BJ (cell line): Measurements from ENCODE around the gene LRRC8D. TPM values are rescaled to one million over a fixed set of nuclear protein-coding genes. Genes with fewer than 3 reads are reported as not detected.

Source experiments
- CTCF ChIA-PET: fragments of 350-600 bp; formaldehyde crosslinking; extraction: SDS; loops from one replicate; lab custom pipeline; 2021; ENCODE audit warnings: antibody characterized with exemption, inconsistent platforms; lab: Yijun Ruan, JAX
- POLR2A ChIA-PET: fragments of 300-600 bp; sonication (Branson Sonifier 250); formaldehyde crosslinking; extraction: SDS; loops from one replicate; lab custom pipeline; 2021; ENCODE audit warnings: antibody characterized with exemption; lab: Charles Lee
- DNase-seq: peaks from one replicate; pipeline ENCODE4 v3.0.0-alpha.2; 2011; ENCODE audit warnings: low read depth
- H3K27me3 ChIP-seq: 2 replicates; pipeline ENCODE4 v1.6.0; 2011; ENCODE audit warnings: low read length; ENCODE audit not compliant: control insufficient read depth, insufficient read depth
- H3K36me3 ChIP-seq: 2 replicates; pipeline ENCODE4 v1.5.1; 2011; ENCODE audit warnings: low read length; ENCODE audit not compliant: control insufficient read depth, insufficient read depth
- H3K4me3 ChIP-seq: 2 replicates; pipeline ENCODE4 v1.5.1; 2011; ENCODE audit warnings: low read depth, mild to moderate bottlenecking, control low read depth, low read length
- CTCF ChIP-seq: IDR thresholded peaks from 2 replicates; pipeline ENCODE4 v1.5.1; 2011; ENCODE audit warnings: low read depth, mild to moderate bottlenecking, control low read depth, inconsistent platforms, low read length, moderate library complexity; ENCODE audit not compliant: insufficient read depth
- polyA plus RNA-seq: library from polyadenylated mRNA; depleted of rRNA; stranded (reverse); fragments of >200 nt; gene quantifications from 2 replicates; pipeline ENCODE4 v1.2.3, GENCODE V29; 2011

Gene LRRC8D
- polyA plus RNA-seq, 1 experiment: 51.9 TPM

- no peaks in the 10 kb centered on the region for H3K27me3 ChIP-seq
- 0 out of 2 replicates have a peak, but pooled peaks have one; percentile 5 for TF ChIP-seq CTCF
- no peak for DNase-seq
- H3K36me3 ChIP-seq: no peaks in the 10 kb centered on the region
- H3K4me3 ChIP-seq: no peak overlapping the region
- ChIA-PET CTCF (interaction anchor here (1.1 to 2.1 kb wide), 2 partner anchors 25 to 67 kb away, joined by 3 to 5 read pairs; no protein-coding TSS in a partner anchor), POLR2A (no interaction called here)
These were observed 141.4 kb downstream of the LRRC8D start for GRCh38 chr1:89962024-89962741.

GRCh38 chr1:89962742-89963075, 141.9 kb downstream of the LRRC8D start:
- no peak for TF ChIP-seq CTCF
- ChIA-PET POLR2A (no interaction called here), CTCF (interaction anchor here (1.1 to 2.1 kb wide), 2 partner anchors 24 to 67 kb away, joined by 3 to 5 read pairs; no protein-coding TSS in a partner anchor)
- Histone ChIP-seq H3K4me3 (no peak overlapping the region), H3K36me3 (no peaks in the 10 kb centered on the region), H3K27me3 (no peaks in the 10 kb centered on the region)
- DNase-seq: no peak

- CTCF ChIA-PET: no interaction called here
- no peak for DNase-seq
- Histone ChIP-seq H3K4me3 (no peak overlapping the region), H3K36me3 (no peaks in the 10 kb centered on the region), H3K27me3 (no peaks in the 10 kb centered on the region)
- TF ChIP-seq CTCF: no peak
- POLR2A ChIA-PET: no interaction called here
These were observed 144.4 kb downstream of the LRRC8D start for GRCh38 chr1:89965193-89965768.

GRCh38 chr1:89966656-89967055, 145.8 kb downstream of the LRRC8D start:
- no peaks in the 10 kb centered on the region for H3K36me3 ChIP-seq
- H3K27me3 ChIP-seq: no peaks in the 10 kb centered on the region
- no peak for DNase-seq
- H3K4me3 ChIP-seq: no peak overlapping the region
- no peak for TF ChIP-seq CTCF
- ChIA-PET POLR2A (no interaction called here), CTCF (no interaction called here)

- Histone ChIP-seq H3K27me3 (no peaks in the 10 kb centered on the region), H3K4me3 (no peak overlapping the region), H3K36me3 (no peaks in the 10 kb centered on the region)
- POLR2A ChIA-PET: no interaction called here
- CTCF ChIA-PET: interaction anchor here (0.9 to 1.9 kb wide), 4 partner anchors 8 to 190 kb away, joined by 3 to 7 read pairs (median 5); no protein-coding TSS in a partner anchor
- DNase-seq: no peak
- TF ChIP-seq CTCF: no peak
These were observed 150.8 kb downstream of the LRRC8D start for GRCh38 chr1:89971600-89971999.
